CD4-positive, alpha-beta T cell treated with Interleukin-15 for 4 hours (primary cell): ENCODE measurements around the gene NRDC.
"Not testable (repeated sequence)": the region's sequence is repeated elsewhere in the genome, so short reads cannot be mapped to it uniquely, and the experiment has no call there.

Experiments used
- DNase-seq: peaks from one replicate; pipeline ENCODE4 v3.0.0-alpha.2; 2020; ENCODE audit warnings: low spot score

Gene NRDC

GRCh38 chr1:51877434-51878307 is 856 bp downstream of the NRDC start:
- no peak for DNase-seq

GRCh38 chr1:51875836-51876235 is 2.7 kb downstream of the NRDC start:
- DNase-seq, result no peak

- no peak for DNase-seq
Measured at GRCh38 chr1:51875291-51875772, 3.2 kb downstream of the NRDC start.

- not testable (repeated sequence) for DNase-seq
Measured at GRCh38 chr1:51873270-51873669, 5.3 kb downstream of the NRDC start.

DNA sequence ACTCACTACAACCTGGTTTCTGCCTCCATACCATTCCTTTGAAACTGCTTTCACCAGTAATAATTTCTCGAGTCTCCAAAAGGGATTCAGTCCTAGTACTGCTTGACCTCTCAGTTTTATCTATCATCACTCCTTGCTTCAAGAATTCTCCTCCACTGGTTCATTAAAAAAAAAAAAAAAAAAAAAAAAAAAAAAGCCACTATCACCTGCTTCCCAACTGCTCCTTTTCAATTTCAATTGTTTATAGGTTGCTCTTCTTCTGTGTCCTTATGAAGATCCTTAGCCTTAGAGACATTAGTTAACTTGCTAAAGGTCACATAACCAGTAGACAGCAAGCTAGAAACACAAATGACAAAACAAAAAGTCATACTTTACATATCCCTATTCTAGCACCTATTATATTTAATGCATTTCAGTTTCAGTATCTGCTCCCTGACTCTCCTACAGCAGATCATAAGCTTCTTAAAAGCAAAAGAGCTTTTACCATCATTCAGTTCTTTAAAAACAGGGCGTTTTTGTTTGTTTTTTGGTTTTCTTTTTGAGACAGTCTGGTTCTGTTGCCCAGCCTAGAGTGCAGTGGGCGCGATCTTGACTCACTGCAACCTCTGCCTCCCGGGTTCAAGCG is 7.1 kb downstream of the NRDC start:
- DNase-seq, result no peak

GRCh38 chr1:51870603-51871350 is 7.8 kb downstream of the NRDC start:
- no peak for DNase-seq

GRCh38 chr1:51867479-51868232 is 10.9 kb downstream of the NRDC start:
- DNase-seq, result no peak

- peak; percentile 2 for DNase-seq
Measured at GRCh38 chr1:51863384-51863783, 15.1 kb downstream of the NRDC start.

DNA sequence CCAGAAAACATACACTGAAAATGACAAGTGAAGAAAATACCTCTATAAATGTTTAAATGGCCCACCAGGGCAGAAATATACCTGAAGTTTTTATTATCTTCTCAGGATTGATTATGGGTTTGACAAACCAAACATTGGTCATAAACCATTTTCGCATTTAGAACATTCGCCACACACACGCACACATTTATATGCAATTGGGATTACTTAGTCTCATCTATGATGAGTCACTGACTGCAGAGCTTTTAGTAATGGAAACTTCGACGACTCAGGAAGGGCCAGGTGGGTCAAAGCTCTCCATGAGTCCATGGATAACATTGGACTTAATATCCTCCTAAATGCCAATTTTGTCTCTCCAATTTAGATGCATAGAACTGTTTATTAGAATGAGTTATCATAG is 16.9 kb downstream of the NRDC start:
- no peak for DNase-seq

- DNase-seq, result no peak
Measured at GRCh38 chr1:51859735-51860134, 18.8 kb downstream of the NRDC start.

- DNase-seq, result no peak
Measured at GRCh38 chr1:51859333-51859732, 19.2 kb downstream of the NRDC start.

DNA sequence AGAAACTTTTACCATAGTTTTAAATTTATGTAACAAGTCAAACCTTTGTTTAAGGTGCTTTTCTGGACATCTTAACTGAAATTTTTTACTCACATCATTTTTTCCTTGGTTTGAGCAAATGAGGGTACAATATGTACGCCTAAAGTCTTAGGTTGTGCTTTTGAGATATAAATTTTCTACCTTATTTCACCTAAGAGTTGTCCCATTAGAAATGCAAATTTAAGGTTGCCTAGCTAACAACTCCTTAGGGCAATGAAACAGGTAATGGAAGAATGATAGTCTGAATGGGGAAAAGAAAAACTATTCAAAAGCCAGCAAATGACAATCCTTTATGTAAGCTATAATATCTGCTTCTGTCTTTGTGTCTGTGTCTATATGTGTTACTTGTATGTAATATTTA is 19.6 kb downstream of the NRDC start:
- no peak for DNase-seq

- DNase-seq, result no peak
Measured at GRCh38 chr1:51856745-51857144, 21.8 kb downstream of the NRDC start.

DNA sequence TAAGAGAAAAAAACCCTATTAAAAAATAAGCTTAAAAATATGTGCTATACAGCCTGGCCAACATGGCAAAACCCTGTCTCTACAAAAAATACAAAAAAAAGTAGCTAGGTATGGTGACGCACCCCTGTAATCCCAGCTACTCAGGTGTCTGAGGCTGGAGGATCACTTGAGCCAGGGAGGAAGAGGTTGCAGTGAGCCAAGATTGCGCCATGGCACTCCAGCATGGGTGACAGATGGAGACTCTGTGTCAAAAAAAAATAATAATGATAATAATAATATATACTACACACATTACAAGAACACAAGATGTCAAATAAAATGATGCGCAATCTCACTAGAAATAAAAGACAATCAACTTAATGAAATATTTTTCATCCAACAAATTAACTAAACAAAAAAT is 22.9 kb downstream of the NRDC start:
- DNase-seq, result no peak

DNA sequence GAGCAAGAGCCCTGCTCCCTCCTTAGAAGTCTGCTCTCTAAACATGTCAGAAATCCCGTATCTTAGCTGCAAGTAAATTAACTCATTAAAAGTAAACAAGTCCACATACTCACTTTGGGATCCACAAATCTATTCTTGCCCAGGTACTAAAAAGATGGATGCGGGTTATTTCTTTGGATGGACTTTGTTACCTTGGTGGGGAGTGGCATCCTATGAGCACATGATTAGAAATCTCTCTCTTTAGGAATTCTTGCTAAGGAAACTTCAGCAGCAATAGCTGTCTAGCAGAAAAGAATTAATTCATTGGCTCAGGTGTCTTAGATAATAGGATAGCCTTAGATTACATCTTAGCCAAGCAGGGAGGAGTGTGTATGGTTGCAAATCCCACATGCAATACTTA is 25.2 kb downstream of the NRDC start:
- DNase-seq, result no peak

DNA sequence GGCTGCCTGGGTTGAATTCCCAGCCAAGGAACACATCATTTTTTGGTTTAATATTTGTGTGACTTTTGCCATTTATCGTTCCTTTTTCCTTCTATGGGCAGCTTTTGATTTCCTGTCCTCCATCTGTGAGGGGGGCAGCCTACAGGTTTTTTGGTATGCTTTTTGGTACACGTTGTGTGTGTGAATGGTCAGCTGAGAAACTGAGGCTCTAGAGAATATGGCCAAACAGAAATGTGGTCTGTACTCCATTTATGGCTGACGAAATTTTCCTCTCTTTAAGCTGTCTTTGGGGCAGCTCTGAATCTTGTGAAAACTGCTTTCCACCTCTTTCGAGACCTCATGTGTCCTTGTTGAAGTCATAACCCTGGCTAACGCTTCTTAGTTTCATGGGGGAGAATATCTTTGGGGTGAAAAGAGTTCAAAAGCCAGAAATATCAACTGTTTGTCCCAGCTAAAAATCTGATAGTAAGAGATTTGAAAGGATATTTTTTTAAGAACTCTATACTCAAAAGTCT is 26.6 kb downstream of the NRDC start:
- no peak for DNase-seq

DNA sequence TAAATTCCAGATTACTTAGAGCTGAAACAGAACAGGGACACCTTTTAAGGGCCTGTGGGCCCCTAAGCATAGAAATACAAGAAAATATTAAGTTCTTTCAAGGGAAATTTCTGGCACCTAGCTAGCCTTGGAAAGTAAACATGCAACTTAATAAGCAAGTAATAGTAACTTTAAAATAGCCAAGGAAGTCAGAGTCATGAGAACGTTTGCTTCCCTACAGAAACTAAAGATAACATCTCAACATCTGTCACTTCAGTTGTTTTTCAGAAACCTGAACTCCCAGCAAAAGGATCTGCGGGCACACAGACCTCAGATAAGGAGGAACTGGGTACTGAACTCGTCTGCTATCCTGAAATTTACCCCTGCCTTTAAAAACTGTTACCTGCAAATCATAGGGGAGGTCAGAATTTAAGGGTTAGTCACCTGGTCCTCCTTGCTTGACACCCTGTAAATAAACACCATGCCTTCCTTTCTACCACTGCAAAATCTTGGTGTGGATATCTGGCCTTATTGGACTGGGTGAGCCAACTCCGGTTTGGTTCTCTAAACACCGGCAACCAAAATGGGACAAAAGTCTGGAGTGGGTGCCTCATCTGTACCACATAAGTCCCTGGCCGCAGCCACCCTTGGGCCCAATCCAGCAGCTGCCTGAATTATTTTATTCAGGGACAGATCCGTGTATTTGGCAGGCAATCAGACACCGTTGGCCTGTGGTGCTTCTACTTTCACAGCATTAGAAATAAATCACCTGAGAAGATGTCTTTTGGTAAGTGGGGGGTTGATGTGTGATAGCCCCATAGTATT is 27.9 kb downstream of the NRDC start:
- no peak for DNase-seq

DNA sequence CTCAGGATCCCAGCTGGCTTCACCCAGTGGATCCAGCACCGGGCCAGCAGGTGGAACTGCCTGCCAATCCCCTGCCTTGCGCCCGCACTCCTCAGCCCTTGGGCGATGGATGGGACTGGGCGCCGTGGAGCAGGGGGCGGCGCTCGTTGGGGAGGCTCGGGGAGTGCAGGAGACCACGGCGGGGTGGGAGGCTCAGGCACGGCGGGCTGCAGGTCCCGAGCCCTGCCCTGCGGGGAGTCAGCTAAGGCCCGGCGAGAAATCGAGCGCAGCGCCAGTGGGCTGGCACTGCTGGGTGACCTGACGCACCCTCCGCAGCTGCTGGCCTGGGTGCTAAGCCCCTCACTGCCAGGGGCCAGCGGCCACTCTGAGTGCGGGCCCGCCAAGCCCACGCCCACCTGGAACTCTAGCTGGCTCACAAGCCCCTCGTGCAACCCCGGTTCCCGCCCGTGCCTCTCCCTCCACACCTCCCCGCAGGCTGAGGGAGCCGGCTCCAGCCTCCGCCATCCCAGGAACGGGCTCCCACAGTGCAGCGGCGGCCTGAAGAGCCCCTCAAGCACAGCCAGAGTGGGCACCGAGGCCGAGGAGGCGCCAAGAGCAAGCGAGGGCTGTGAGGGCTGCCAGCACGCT is 31.1 kb downstream of the NRDC start:
- no peak for DNase-seq

DNA sequence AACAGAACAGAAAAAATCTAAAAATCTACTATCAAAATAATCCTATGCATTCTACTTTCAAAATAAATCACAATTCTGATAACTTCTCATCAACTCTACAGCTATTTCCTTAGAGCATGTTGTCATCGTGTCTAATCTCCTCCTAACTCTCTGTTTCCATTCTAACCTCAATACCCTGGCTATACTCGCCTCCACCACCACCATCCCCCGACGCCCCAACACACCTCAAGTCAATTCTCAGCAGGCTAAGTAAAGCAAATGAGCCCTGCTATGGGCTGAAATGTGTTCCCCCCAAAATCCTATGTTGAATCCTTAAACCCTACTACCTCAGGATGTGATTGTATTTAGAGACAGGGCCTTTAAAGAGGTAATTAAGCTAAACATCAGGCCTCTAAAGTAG is 34.6 kb downstream of the NRDC start:
- DNase-seq, result no peak

DNA sequence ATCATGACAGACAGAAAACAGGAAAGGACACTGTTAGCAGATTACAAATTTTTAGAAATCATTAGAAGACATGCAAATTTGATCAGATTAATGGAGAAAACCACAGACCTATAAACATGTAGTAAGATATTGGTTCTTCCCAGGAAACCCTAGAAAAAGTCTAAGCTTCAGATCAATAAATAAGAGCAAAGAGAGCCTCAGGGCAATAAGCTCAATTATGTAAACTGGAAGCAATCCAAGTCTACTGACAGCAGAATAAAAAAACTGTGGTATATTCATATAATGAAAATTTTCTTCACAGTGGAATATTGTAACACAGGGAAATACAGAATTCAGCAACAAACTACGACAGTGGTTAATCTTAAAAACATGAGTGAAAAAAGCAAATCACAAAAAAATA is 36.3 kb downstream of the NRDC start:
- no peak for DNase-seq
